ENCODE results near the gene SCAF1.

DNA sequence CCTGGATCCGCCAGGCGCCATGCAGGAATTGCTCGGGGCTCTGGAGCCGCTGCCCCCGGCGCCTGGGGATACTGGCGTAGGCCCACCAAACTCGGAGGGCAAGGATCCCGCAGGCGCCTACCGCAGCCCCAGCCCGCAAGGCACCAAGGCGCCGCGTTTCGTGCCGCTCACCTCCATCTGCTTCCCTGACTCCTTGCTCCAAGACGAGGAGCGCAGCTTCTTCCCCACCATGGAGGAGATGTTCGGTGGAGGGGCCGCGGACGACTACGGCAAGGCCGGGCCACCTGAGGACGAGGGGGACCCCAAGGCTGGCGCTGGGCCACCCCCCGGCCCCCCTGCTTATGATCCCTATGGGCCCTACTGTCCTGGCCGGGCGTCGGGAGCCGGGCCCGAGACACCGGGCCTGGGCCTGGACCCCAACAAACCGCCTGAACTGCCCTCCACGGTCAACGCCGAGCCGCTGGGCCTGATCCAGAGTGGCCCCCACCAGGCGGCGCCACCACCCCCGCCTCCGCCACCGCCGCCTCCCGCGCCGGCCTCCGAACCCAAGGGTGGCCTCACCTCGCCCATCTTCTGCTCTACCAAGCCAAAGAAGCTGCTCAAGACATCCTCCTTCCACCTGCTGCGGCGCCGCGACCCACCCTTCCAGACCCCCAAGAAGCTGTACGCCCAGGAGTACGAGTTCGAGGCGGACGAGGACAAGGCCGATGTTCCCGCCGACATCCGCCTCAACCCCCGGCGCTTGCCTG, 44.9 kb upstream of the SCAF1 start:
- no peak for TF ChIP-seq POLR2A (IDR thresholded peaks at IDR 0.05)
- TF ChIP-seq CTCF (IDR thresholded peaks at IDR 0.05): no peak

All from uterus (tissue), 2 donors.